ENCODE measurements around the gene CCDC116.
"Not testable (repeated sequence)": the region's sequence is repeated elsewhere in the genome, so short reads cannot be mapped to it uniquely, and the experiment has no call there.

Gene CCDC116

GRCh38 chr22:21611210-21611977 lies 21.2 kb upstream of the CCDC116 start:
- DNase-seq (ENCODE audit: low read depth) = no peak
- TF ChIP-seq CTCF (conservative IDR thresholded peaks at IDR 0.05; ENCODE audit: control insufficient read depth, insufficient read depth, low read depth, low read length) = no peak
- no peak overlapping the region for H3K4me3 ChIP-seq (ENCODE audit: control insufficient read depth, low read depth, low read length)

- H3K4me3 ChIP-seq (ENCODE audit: control insufficient read depth, low read depth, low read length) = no peak overlapping the region
- TF ChIP-seq CTCF (conservative IDR thresholded peaks at IDR 0.05; ENCODE audit: control insufficient read depth, insufficient read depth, low read depth, low read length) = no peak
- no peak for DNase-seq (ENCODE audit: low read depth)
These were observed 19.7 kb upstream of the CCDC116 start for GRCh38 chr22:21612858-21613257.

- no peak for DNase-seq (ENCODE audit: low read depth)
- no peak overlapping the region for H3K4me3 ChIP-seq (ENCODE audit: control insufficient read depth, low read depth, low read length)
- TF ChIP-seq CTCF (conservative IDR thresholded peaks at IDR 0.05; ENCODE audit: control insufficient read depth, insufficient read depth, low read depth, low read length) = no peak
These were observed 18.9 kb upstream of the CCDC116 start for GRCh38 chr22:21613553-21614233.

GRCh38 chr22:21615731-21616130 lies 16.8 kb upstream of the CCDC116 start:
- DNase-seq (ENCODE audit: low read depth) = no peak
- TF ChIP-seq CTCF (conservative IDR thresholded peaks at IDR 0.05; ENCODE audit: control insufficient read depth, insufficient read depth, low read depth, low read length) = no peak
- H3K4me3 ChIP-seq (ENCODE audit: control insufficient read depth, low read depth, low read length) = no peak overlapping the region

GRCh38 chr22:21617337-21617736 lies 15.2 kb upstream of the CCDC116 start:
- not testable (repeated sequence) for H3K4me3 ChIP-seq (ENCODE audit: control insufficient read depth, low read depth, low read length); DNase-seq (ENCODE audit: low read depth)

- no peak for TF ChIP-seq CTCF (conservative IDR thresholded peaks at IDR 0.05; ENCODE audit: control insufficient read depth, insufficient read depth, low read depth, low read length)
- DNase-seq (ENCODE audit: low read depth) = no peak
- no peak overlapping the region for H3K4me3 ChIP-seq (ENCODE audit: control insufficient read depth, low read depth, low read length)
These were observed 11.5 kb upstream of the CCDC116 start for GRCh38 chr22:21621025-21621424.
